GM04504 (cell line): ENCODE results near the gene NUCB1.

ENCODE experiments used
- DNase-seq: peaks from one replicate; pipeline ENCODE4 v3.0.0-alpha.2; 2012; ENCODE audit warnings: low read depth

Gene NUCB1

GRCh38 chr19:48963371-48964204 is 63.5 kb downstream of the NUCB1 start:
- DNase-seq = peak; percentile 38

GRCh38 chr19:48964205-48965039 is 64.3 kb downstream of the NUCB1 start:
- peak; percentile 33 for DNase-seq

GRCh38 chr19:48965040-48965805 is 65.1 kb downstream of the NUCB1 start, which contains the start of gene FTL:
Gene FTL, plus strand, starts transcription at chr19:48965309. Its CDS starts 199 bp downstream, at chr19:48965508.
- peak; percentile 91 for DNase-seq

- peak; percentile 45 for DNase-seq
Measured at GRCh38 chr19:48965806-48966540, 65.9 kb downstream of the NUCB1 start.

GRCh38 chr19:48966541-48967345 is 66.6 kb downstream of the NUCB1 start:
- no peak for DNase-seq

- DNase-seq = peak; percentile 42
Measured at GRCh38 chr19:48967346-48968178, 67.5 kb downstream of the NUCB1 start.

- peak; percentile 25 for DNase-seq
Measured at GRCh38 chr19:48968179-48968661, 68.1 kb downstream of the NUCB1 start.

- DNase-seq = no peak
Measured at GRCh38 chr19:48968813-48969218, 68.7 kb downstream of the NUCB1 start.

GRCh38 chr19:48969276-48970138 is 69.4 kb downstream of the NUCB1 start:
- no peak for DNase-seq

GRCh38 chr19:48970139-48970766 is 70.1 kb downstream of the NUCB1 start:
- no peak for DNase-seq

- DNase-seq = peak; percentile 40
Measured at GRCh38 chr19:48970923-48971395, 70.8 kb downstream of the NUCB1 start.
